Measurements from ENCODE around the gene SLC7A1. TPM values are rescaled to one million over a fixed set of nuclear protein-coding genes. Genes with fewer than 3 reads are reported as not detected.

Gene SLC7A1
- total RNA-seq, 4 donors from 2014 or later, result 87.5 to 127 (median 93.9) TPM

- WGBS, 2 donors, result 43 to 62% methylated on average over 3 of the region's 3 CpGs
- Histone ChIP-seq H3K36me3 (peaks cover 0 to 26% (median 0%) of the 10 kb centered on the region in 3 donors), H3K4me1 (peaks cover 2 to 70% (median 4%) of the 10 kb centered on the region in 3 donors), H3K9me3 (no peaks in the 10 kb centered on the region), H3K27ac (peak overlapping the region in 3 of 4 donors; percentile 6 to 45 (median 30)), H3K4me3 (no peak overlapping the region), H3K27me3 (no peaks in the 10 kb centered on the region)
- intact Hi-C loops (cut with DNase I), result no loop called here
- DNase-seq, result no peak
- TF ChIP-seq POLR2A (IDR thresholded peaks at IDR 0.05), result no peak
- TF ChIP-seq CTCF (IDR thresholded peaks at IDR 0.05), result no peak
Observed at GRCh38 chr13:29556742-29557141, 38.7 kb downstream of the SLC7A1 start.

- intact Hi-C loops (cut with DNase I), result no loop called here
- peaks cover 0 to 92% (median 14%) of the 10 kb centered on the region in 3 donors for H3K4me1 ChIP-seq
- H3K27ac ChIP-seq, result peak overlapping the region in 3 of 4 donors; percentile 19 to 51 (median 24)
- H3K36me3 ChIP-seq, result peaks cover 0 to 65% (median 4%) of the 10 kb centered on the region in 3 donors
- TF ChIP-seq POLR2A (IDR thresholded peaks at IDR 0.05) (no peak), CTCF (IDR thresholded peaks at IDR 0.05) (no peak)
- DNase-seq, result no peak
- 54 to 81% methylated on average over 5 to 6 of the region's 6 CpGs for WGBS, 2 donors
- no peaks in the 10 kb centered on the region for H3K27me3 ChIP-seq
- H3K4me3 ChIP-seq, result no peak overlapping the region
- H3K9me3 ChIP-seq, result no peaks in the 10 kb centered on the region
Observed at GRCh38 chr13:29551214-29551613, 44.3 kb downstream of the SLC7A1 start.

- WGBS, 2 donors, result 68 to 90% methylated on average over 5 of the region's 5 CpGs
- no peak for DNase-seq
- H3K27me3 ChIP-seq, result no peaks in the 10 kb centered on the region
- peaks cover 0 to 92% (median 15%) of the 10 kb centered on the region in 3 donors for H3K4me1 ChIP-seq
- no peak for TF ChIP-seq POLR2A (IDR thresholded peaks at IDR 0.05)
- no peak for TF ChIP-seq CTCF (IDR thresholded peaks at IDR 0.05)
- peak overlapping the region in 1 of 4 donors; percentile 51 for H3K27ac ChIP-seq
- no peaks in the 10 kb centered on the region for H3K9me3 ChIP-seq
- H3K36me3 ChIP-seq, result peaks cover 0 to 70% (median 4%) of the 10 kb centered on the region in 3 donors
- H3K4me3 ChIP-seq, result no peak overlapping the region
- intact Hi-C loops (cut with DNase I), result no loop called here
Observed at GRCh38 chr13:29550430-29550988, 45.0 kb downstream of the SLC7A1 start.

GRCh38 chr13:29548722-29549121, 46.8 kb downstream of the SLC7A1 start:
- peaks cover 0 to 75% (median 4%) of the 10 kb centered on the region in 3 donors for H3K36me3 ChIP-seq
- intact Hi-C loops (cut with DNase I), result no loop called here
- 56 to 76% methylated on average over 7 of the region's 7 CpGs for WGBS, 2 donors

More at GRCh38 chr13:29548722-29549121, 46.8 kb downstream of the SLC7A1 start:
- no peaks in the 10 kb centered on the region for H3K9me3 ChIP-seq
- TF ChIP-seq CTCF (IDR thresholded peaks at IDR 0.05) (no peak), POLR2A (IDR thresholded peaks at IDR 0.05) (no peak)
- no peaks in the 10 kb centered on the region for H3K27me3 ChIP-seq
- H3K4me1 ChIP-seq, result peaks cover 0 to 100% (median 15%) of the 10 kb centered on the region in 3 donors
- no peak for DNase-seq
- no peak overlapping the region for H3K4me3 ChIP-seq
- H3K27ac ChIP-seq, result peak overlapping the region in 2 of 4 donors; percentile 53 to 61
